ENCODE data around the gene GYPC. TPM values are rescaled to one million over a fixed set of nuclear protein-coding genes. Genes with fewer than 3 reads are reported as not detected.
"Not testable (repeated sequence)": the region's sequence is repeated elsewhere in the genome, so short reads cannot be mapped to it uniquely, and the experiment has no call there.

Gene GYPC
- total RNA-seq, 2 experiments from 2014 or later, result 87.6 to 99.8 TPM

DNA sequence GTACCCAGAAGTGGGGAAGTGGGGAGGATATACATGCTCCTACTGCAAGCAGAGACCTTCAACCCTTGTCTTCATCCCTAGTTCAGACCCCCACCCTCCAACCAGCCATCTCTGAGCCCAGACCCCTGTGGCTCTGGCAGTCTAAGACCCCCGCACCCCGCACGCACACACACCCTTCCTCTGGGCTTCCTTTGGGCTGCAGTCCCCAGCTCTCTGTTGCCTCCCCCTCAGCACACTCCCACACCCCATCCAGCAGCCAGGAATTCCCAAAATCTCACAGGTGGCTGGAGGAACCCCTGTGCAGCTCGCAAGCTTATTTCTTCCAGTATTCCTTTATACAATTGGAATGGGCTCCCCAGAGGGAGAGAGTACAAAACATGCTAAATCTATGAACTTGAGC, 13.9 kb upstream of the GYPC start:
- peaks cover 2% of the 10 kb centered on the region for H3K4me1 Mint-ChIP-seq
- ATAC-seq (no peak), DNase-seq (no peak)
- H3K9me3 Mint-ChIP-seq (ENCODE audit: low read depth), result no peaks in the 10 kb centered on the region
- CTCF ChIA-PET, result no interaction called here
- no peaks in the 10 kb centered on the region for H3K27me3 Mint-ChIP-seq
- no peak overlapping the region for H3K4me3 Mint-ChIP-seq
- no peaks in the 10 kb centered on the region for H3K36me3 Mint-ChIP-seq
- H3K27ac Mint-ChIP-seq, result no peak overlapping the region

DNA sequence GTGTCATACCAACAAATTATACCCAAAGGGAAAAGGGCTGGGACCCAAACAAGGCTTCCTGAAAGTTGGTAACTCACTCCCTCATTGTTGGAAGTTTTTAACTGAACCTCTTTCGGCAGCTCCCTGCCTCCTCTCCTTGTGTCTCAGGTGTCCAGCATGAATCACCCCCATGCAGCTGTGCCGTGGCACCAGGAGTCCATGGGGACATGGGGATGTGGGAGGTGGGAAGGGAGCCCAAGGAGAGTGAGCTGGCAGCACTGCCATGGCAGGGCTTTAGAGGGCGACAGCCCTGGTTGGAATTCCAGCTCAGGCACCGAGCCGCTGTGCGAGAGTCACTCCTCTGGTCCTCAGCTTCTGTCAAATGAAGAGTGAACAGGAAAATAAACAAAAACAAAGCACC, 12.5 kb upstream of the GYPC start:
- DNase-seq (no peak), ATAC-seq (no peak)
- H3K9me3 Mint-ChIP-seq (ENCODE audit: low read depth), result no peaks in the 10 kb centered on the region
- peaks cover 2% of the 10 kb centered on the region for H3K4me1 Mint-ChIP-seq
- H3K27ac Mint-ChIP-seq, result no peak overlapping the region
- H3K36me3 Mint-ChIP-seq, result no peaks in the 10 kb centered on the region
- H3K27me3 Mint-ChIP-seq, result no peaks in the 10 kb centered on the region
- H3K4me3 Mint-ChIP-seq, result no peak overlapping the region
- CTCF ChIA-PET, result interaction anchor here (1.0 to 1.1 kb wide), 3 partner anchors 14 to 134 kb away, joined by 3 read pairs; no protein-coding TSS in a partner anchor

DNA sequence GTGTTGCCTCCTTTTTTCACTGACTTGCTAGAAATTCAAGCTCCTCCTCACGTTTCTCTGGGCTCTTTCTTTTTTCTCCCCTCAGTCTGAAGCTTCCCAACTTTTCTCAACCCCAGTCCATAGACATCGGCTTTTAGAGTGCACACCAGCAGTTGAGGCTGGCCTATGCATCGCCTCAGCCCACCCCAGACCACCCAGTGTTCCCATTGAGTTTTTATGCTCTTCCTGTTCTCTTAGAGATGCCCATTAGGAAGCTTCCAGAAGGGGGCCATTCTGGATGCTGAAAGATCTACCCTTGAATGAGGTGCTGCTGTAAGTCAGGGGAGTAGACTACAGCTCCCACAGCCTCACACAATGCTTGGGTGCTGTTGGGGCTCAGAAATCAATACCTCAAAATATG, 12.0 kb upstream of the GYPC start:
- Mint-ChIP-seq H3K4me3 (no peak overlapping the region), H3K4me1 (peaks cover 2% of the 10 kb centered on the region), H3K36me3 (no peaks in the 10 kb centered on the region), H3K9me3 (ENCODE audit: low read depth) (no peaks in the 10 kb centered on the region), H3K27me3 (no peaks in the 10 kb centered on the region), H3K27ac (no peak overlapping the region)
- DNase-seq (no peak), ATAC-seq (no peak)
- CTCF ChIA-PET, result interaction anchor here (1.0 to 1.1 kb wide), 3 partner anchors 13 to 133 kb away, joined by 3 read pairs; no protein-coding TSS in a partner anchor

DNA sequence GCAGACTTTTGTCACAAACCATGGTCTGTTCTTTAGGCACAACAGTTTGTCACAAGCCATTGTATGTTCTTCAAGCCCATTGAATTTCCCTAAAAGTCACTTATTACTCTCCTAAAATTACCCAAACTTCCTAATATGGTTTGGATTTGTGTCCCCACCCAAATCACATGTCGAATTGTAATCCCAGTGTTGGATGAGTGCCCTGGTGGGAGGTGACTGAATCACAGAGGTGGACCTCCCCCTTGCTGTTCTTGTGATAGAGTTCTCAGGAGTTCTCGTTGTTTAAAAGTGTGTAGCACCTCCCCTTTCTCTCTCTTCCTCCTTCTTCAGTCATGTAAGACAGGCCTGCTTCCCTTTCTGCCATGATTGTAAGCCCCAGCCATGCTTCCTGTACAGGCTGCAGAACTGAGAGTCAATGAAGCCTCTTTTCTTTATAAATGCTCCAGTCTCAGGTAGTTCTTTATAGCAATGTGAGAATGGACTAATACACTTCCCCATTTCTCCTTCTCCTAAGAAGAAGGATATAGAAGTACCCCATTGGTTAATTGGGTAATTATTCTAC, 11.2 kb upstream of the GYPC start:
- Mint-ChIP-seq H3K4me1 (peaks cover 2% of the 10 kb centered on the region), H3K4me3 (no peak overlapping the region), H3K27ac (no peak overlapping the region), H3K36me3 (no peaks in the 10 kb centered on the region), H3K9me3 (ENCODE audit: low read depth) (no peaks in the 10 kb centered on the region), H3K27me3 (no peaks in the 10 kb centered on the region)
- CTCF ChIA-PET, result interaction anchor here (1.0 kb wide), 1 partner anchor 117 kb away, joined by 3 read pairs; no protein-coding TSS in a partner anchor
- no peak for DNase-seq
- ATAC-seq, result no peak

DNA sequence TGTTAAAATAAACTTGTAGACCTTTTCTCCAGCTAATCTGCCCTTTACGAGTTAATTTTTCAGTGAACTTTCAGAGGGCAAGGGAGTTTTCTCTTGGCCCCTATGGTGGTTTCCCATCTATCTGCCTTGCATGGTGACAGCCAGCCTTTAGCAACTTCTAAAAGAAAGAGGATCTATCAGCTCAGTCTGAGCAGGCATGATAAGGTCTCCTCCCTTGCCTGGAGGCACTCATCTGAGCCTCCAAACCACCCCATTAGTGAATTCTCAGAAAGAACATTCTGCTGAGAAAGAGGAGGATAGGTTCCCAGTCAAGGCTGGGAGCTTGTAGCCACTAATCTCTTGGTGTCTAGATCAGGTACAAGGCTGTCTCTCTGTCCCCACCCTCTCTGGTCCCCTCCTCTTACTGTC, 10.7 kb upstream of the GYPC start:
- no peak overlapping the region for H3K4me3 Mint-ChIP-seq
- no peak for DNase-seq
- H3K4me1 Mint-ChIP-seq, result peaks cover 2% of the 10 kb centered on the region
- no peaks in the 10 kb centered on the region for H3K9me3 Mint-ChIP-seq (ENCODE audit: low read depth)
- ATAC-seq, result no peak
- H3K27ac Mint-ChIP-seq, result no peak overlapping the region
- no peaks in the 10 kb centered on the region for H3K27me3 Mint-ChIP-seq
- H3K36me3 Mint-ChIP-seq, result no peaks in the 10 kb centered on the region
- CTCF ChIA-PET, result no interaction called here

DNA sequence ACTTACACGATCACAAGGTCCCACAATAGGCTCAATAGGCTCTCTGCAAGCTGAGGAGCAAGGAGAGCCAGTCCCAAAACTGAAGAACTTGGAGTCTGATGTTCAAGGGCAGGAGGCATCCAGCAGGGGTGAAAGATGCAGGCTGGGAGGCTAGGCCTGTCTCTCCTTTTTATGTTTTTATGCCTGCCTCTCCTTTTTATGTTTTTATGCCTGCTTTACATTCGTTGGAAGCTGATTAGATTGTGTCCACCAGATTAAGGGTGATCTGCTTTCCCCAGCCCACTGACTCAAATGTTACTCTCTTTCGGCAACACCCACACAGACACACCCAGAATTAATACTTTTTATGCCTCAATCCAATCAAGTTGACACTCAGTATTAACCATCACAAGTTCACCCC, 9.9 kb upstream of the GYPC start:
- no peaks in the 10 kb centered on the region for H3K27me3 Mint-ChIP-seq
- no peak for DNase-seq
- no peak for ATAC-seq
- CTCF ChIA-PET, result no interaction called here
- peaks cover 2% of the 10 kb centered on the region for H3K36me3 Mint-ChIP-seq
- H3K9me3 Mint-ChIP-seq (ENCODE audit: low read depth), result peaks cover 3% of the 10 kb centered on the region
- no peak overlapping the region for H3K27ac Mint-ChIP-seq
- no peak overlapping the region for H3K4me3 Mint-ChIP-seq
- peaks cover 2% of the 10 kb centered on the region for H3K4me1 Mint-ChIP-seq

DNA sequence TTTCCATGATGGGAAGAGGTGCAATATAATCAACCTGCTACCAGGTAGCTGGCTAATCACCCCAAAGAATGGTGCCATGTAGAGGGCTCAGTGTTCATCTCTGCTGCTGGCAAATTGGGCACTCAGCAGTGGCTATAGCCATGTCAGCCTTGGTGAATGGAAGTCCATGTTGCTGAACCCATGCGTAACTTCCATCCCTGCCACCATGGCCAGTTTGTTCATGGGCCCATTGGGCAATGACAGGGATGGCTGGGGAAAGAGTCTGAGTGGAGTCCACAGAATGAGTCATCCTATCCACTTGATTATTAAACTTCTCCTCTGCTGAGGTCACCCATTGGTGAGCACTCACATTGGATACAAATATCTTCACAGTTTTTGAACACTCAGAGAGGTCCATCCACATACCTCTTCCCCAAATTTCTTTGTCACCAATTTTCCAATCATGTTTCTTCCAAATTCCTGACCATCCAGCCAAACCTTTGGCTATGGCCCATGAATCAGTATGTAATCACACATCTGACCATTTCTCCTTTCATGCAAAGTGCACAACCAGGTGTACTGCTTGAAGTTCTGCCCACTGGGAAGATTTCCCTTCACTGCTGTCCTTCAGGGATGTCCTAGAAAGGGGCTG, 8.1 kb upstream of the GYPC start:
- CTCF ChIA-PET; H3K9me3 Mint-ChIP-seq (ENCODE audit: low read depth); H3K4me1 Mint-ChIP-seq; H3K27me3 Mint-ChIP-seq; H3K4me3 Mint-ChIP-seq; H3K36me3 Mint-ChIP-seq; DNase-seq; ATAC-seq; H3K27ac Mint-ChIP-seq: not testable (repeated sequence)

DNA sequence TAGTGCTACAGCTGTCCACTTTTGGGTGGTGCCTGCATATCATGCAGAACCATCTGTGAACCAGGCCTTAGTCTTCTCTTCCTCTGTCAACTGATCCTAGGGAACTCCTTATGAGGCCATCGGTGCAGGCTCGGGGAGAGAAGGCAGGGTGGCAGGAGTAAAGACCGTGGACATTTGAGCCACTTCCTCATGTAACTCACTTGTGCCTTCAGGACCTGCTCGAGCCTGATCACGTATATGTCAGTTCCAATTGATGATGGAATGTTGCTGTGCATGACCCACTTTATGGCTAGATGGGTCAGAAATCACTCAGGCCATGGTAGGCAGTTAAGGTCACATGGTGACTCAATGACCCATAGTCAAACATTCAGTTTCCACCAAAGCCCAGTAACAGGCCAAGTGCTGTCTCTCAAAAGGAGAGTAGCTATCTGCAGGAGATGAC, 7.6 kb upstream of the GYPC start:
- H3K4me3 Mint-ChIP-seq; DNase-seq; H3K36me3 Mint-ChIP-seq; ATAC-seq; H3K27ac Mint-ChIP-seq; H3K9me3 Mint-ChIP-seq (ENCODE audit: low read depth); H3K4me1 Mint-ChIP-seq; H3K27me3 Mint-ChIP-seq; CTCF ChIA-PET: not testable (repeated sequence)

DNA sequence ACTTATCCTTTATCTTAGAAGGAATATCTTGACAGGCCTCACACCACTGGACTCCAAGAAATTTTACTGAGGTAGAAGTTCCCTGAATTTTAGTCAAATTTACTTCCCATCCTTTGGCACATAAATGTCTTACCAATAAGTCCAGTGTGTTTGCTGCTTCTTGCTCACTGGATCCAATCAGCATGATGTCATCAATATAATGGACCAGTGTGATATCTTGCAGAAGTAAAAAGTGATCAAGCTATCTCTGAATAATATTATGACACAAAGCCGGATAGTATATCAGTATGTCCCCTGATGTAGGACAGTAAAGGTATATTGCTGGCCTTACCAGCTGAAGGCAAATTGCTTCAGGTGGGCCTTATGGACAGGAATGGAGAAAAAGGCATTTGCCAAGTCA, 6.9 kb upstream of the GYPC start:
- CTCF ChIA-PET, result no interaction called here

DNA sequence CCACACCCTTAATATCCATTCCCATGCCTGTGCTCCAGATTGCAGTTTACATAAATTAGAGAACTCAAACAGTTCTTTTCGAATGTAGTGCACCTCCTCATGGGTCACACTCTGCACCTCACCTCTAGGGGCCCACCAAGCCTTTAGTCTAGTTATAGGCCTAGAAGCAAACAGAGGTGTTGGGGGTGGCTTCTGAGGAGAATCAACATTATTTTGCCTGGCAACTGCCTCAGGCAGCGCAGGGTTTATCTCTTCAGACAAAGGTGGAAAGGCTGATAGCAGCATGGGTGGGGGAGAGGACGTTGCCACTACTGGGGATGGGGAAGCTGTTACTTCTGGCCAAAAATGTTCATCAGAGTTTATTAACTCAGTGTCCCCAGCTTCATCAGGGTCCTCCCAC, 5.0 kb upstream of the GYPC start:
- peaks cover 2% of the 10 kb centered on the region for H3K36me3 Mint-ChIP-seq
- no peak overlapping the region for H3K27ac Mint-ChIP-seq
- peaks cover 3% of the 10 kb centered on the region for H3K9me3 Mint-ChIP-seq (ENCODE audit: low read depth)
- H3K27me3 Mint-ChIP-seq, result no peaks in the 10 kb centered on the region
- ATAC-seq (no peak), DNase-seq (no peak)
- peaks cover 11% of the 10 kb centered on the region for H3K4me1 Mint-ChIP-seq
- H3K4me3 Mint-ChIP-seq, result no peak overlapping the region
- CTCF ChIA-PET, result interaction anchor here (1.0 kb wide), 1 partner anchor 16 kb away, joined by 3 read pairs; no protein-coding TSS in a partner anchor

More for the DNA sequence above, 6.9 kb upstream of the GYPC start:
- ATAC-seq (no peak), DNase-seq (no peak)
- Mint-ChIP-seq H3K36me3 (peaks cover 2% of the 10 kb centered on the region), H3K9me3 (ENCODE audit: low read depth) (peaks cover 3% of the 10 kb centered on the region), H3K4me1 (peaks cover 2% of the 10 kb centered on the region), H3K27ac (no peak overlapping the region), H3K4me3 (no peak overlapping the region), H3K27me3 (no peaks in the 10 kb centered on the region)

DNA sequence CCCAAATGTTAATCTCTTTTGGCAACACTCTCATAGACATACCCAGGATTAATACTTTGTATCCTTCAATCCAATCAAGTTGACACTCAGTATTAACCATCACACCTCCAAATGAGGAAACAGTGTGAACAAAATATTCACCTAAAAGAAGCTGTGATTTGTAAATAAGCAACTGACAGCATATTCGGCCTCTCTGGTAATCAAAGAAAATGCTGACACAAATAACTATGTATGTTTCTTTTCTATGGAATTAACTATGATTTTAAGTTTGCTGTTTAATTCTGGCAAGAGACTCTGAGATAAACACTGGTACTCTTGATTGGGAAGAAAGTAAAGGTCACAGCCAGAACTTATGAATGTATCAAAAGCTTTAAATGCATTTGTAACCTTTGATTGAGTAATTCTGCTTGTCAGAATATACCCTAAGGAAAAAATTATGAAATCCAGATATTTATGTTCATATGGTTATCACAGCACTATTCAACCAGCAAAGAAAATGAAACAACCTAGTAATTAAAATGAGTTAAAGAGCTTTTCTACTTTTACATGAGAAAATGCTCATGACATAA, 3.6 kb upstream of the GYPC start:
- no peak overlapping the region for H3K4me3 Mint-ChIP-seq

DNA sequence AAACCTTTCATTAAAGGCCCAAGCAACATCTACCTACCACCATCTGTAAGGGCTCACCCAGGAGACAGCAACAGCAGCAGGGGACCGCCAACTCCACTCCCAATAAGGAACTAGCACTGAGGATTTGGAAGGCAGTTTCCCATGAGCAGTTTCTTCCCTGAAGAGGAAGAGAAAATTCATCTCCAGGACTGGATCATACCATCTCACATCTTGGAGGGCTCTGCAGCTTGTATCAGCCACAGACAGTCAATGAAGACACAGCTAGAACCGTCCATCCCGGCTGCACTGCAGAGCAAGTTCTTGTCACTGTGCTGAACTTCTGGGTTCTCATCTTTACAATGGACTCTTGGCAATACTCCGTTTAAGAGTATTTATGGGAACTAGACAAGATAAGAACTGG, 2.8 kb upstream of the GYPC start:
- DNase-seq, result no peak
- CTCF ChIA-PET, result interaction anchor here (1.3 to 1.8 kb wide), 2 partner anchors 11 to 125 kb away, joined by 3 to 5 read pairs; no protein-coding TSS in a partner anchor
- H3K4me1 Mint-ChIP-seq, result peaks cover 15% of the 10 kb centered on the region
- H3K4me3 Mint-ChIP-seq, result no peak overlapping the region
- no peaks in the 10 kb centered on the region for H3K27me3 Mint-ChIP-seq
- peaks cover 10% of the 10 kb centered on the region for H3K36me3 Mint-ChIP-seq
- peaks cover 3% of the 10 kb centered on the region for H3K9me3 Mint-ChIP-seq (ENCODE audit: low read depth)
- no peak overlapping the region for H3K27ac Mint-ChIP-seq
- no peak for ATAC-seq

More for the DNA sequence above, 3.6 kb upstream of the GYPC start:
- H3K9me3 Mint-ChIP-seq (ENCODE audit: low read depth), result peaks cover 3% of the 10 kb centered on the region
- no peak overlapping the region for H3K27ac Mint-ChIP-seq
- peaks cover 11% of the 10 kb centered on the region for H3K4me1 Mint-ChIP-seq
- ATAC-seq (no peak), DNase-seq (no peak)
- H3K27me3 Mint-ChIP-seq, result no peaks in the 10 kb centered on the region
- peaks cover 6% of the 10 kb centered on the region for H3K36me3 Mint-ChIP-seq
- CTCF ChIA-PET, result interaction anchor here (1.8 kb wide), 1 partner anchor 125 kb away, joined by 5 read pairs; no protein-coding TSS in a partner anchor

DNA sequence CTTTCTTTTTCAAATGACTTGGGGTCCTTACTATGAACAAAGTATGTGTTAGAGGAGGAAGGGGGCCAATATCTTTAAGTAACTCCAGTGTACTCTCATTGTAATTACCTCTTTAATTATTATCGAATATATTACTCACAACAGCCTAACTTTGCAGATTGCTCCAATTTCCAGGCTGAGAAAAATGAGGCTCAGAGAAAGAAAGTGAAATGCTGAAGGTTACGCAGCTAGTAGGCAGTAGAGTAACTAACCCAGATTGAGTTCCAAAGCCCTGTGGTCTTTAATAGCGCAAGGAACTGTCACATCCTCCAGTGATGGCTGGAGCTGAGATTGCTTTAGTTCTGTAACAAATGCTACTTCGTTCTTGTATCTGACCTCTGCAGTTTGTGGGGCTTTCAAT, 2.2 kb upstream of the GYPC start:
- Mint-ChIP-seq H3K9me3 (ENCODE audit: low read depth) (peaks cover 3% of the 10 kb centered on the region), H3K27ac (no peak overlapping the region), H3K4me3 (no peak overlapping the region), H3K27me3 (no peaks in the 10 kb centered on the region), H3K36me3 (peaks cover 13% of the 10 kb centered on the region), H3K4me1 (peaks cover 19% of the 10 kb centered on the region)
- DNase-seq (no peak), ATAC-seq (no peak)
- CTCF ChIA-PET, result interaction anchor here (1.3 to 1.8 kb wide), 2 partner anchors 10 to 126 kb away, joined by 3 to 5 read pairs; no protein-coding TSS in a partner anchor

DNA sequence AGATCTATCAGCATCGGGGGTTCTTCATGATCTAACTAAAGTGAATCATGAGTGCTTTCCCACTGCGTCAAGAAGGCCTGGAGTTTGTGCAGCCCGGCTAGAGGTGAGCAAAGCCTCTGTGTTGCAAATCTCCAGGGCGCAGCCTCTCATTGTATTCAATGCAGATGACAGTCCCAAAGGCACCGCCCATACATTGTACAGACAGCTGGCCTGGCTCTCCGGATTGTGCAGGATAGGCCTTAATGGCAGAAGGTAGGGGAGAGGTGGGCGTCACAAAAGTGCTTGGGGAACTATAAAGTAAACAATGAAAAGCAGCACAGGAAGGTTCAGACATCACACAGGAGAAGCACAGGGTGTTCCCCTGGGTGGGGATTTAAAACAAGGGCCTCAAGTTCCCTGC, 907 bp upstream of the GYPC start:
- peak overlapping the region; percentile 81 for H3K4me3 Mint-ChIP-seq

More for the DNA sequence above, 907 bp upstream of the GYPC start:
- peak overlapping the region; percentile 91 for H3K27ac Mint-ChIP-seq
- DNase-seq (no peak), ATAC-seq (no peak)
- peaks cover 3% of the 10 kb centered on the region for H3K9me3 Mint-ChIP-seq (ENCODE audit: low read depth)
- peaks cover 28% of the 10 kb centered on the region for H3K4me1 Mint-ChIP-seq
- peaks cover 18% of the 10 kb centered on the region for H3K36me3 Mint-ChIP-seq
- no peaks in the 10 kb centered on the region for H3K27me3 Mint-ChIP-seq
- CTCF ChIA-PET, result interaction anchor here (1.1 kb wide), 1 partner anchor 103 kb away, joined by 3 read pairs; no protein-coding TSS in a partner anchor
